GM18519 (cell line): ENCODE results near the gene BCL7A.

Source experiments
- ATAC-seq: cut with Tn5 transposase; IDR thresholded peaks from one replicate; pipeline ENCODE4 v1.9.1; 2021; ENCODE audit warnings: mild to moderate bottlenecking, moderate library complexity; ENCODE audit not compliant: unreplicated experiment, low FRiP score

Gene BCL7A

DNA sequence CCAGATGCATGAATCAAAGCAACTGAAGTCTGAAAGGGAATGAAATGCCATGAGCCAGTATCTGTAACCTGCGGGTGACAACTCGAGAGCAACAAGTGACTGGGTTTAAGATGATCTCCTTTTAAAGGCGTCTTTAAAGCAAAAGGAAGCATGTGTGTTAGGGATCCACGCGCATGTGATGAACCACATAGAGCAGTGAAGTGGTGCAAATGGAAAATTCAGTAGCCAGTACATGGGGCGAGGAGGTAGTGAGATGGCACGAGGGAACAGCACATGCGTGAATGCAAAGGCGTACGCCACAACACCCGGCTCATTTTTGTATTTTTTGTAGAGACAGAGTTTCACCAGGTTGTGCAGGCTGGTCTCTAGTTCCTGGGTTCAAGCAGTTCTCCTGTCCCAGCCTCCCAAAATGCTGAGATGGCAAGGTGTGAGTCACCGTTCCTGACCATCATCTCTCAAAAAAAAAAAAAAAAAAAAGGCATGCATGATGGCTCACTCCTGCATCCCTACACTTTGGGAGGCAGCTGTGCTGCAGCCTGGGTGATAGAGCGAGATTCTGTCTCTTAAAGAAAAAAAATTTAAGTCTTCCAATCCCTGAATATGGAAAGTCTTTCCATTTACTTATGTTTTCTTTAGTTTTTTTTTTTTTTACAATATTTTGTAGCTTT is 24.6 kb upstream of the BCL7A start:
- no peak for ATAC-seq

DNA sequence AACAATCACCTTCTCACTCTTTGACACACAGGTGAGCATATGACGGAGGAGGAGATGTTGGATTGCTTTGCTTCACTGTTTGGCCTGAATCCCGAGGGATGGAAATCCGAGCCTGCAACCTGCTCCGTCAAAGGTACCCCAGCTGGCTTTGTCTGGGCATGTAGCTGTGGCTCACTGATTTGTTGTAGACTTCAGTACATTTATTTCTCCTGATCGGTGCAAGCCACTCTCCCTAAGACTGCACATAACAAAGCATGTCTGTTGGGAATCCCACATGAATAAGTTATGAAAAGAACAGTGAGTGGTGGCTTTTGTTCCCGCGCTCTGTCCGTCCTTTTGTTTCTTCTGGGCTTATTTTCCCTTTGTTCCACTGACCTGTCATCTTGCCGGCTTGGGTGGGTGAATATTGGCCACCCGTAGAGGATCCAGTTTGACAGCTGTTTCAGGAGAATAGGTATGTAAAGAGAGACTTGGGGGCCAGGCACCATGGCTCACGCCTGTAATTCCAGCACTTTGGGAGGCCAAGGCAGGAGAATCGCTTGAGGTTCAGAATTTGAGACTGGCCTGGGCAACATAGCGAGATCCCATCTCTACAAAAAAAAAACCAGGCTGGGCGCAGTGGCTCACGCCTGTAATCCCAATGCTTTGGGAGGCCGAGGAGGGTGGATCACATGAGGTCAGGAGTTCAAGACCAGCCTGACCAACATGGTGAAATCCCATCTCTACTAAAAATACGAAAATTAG is 20.0 kb upstream of the BCL7A start:
- no peak for ATAC-seq

DNA sequence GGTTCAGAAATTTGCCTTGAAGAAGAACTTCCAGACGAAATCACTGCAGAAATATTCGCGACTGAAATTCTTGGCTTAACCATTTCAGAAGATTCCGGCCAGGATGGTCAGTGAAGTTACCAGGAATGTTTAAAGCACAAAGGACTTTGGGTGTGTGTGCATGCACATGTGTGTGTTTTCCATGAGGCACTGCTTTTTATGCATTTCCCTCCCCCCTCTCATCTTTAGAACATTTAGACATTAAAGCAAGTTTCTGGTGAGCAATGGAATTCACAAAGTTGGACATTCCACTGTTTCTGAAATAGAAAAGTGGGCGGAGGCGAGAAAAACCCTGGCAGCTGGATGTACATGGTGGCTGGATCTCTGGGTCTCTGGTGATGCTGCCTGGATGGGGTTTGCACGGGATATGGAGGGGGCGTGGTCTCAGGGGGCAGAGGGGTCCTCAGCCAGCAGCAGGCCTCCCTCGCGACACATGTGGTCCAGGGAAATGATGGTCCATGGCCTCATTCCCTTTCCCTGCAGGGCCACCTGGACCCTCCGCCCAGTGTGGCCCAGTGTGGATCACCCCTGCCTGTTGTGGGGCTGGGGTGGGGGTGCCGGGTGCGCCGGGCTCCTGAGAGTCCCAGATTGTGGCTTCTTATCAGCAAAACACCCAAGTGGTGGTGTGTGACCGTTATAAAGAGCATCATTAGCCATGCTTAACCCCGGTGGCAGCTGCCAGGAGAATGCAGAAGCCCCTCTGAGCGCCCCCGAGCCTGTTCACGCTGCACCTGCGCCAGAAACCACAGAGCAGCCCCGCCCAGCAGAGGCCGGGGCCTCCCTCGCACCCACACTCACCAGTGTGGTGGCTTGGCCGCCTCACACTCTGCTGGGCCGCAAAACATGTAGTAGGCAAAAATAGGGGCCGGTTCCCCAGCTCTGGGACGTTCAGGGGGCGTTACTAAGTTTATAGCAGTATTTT is 17.8 kb upstream of the BCL7A start:
- ATAC-seq = peak; percentile 47

- no peak for ATAC-seq
These were observed 17.0 kb upstream of the BCL7A start for GRCh38 chr12:122004633-122005071.

GRCh38 chr12:122005252-122005776 is 16.4 kb upstream of the BCL7A start:
- ATAC-seq = no peak

DNA sequence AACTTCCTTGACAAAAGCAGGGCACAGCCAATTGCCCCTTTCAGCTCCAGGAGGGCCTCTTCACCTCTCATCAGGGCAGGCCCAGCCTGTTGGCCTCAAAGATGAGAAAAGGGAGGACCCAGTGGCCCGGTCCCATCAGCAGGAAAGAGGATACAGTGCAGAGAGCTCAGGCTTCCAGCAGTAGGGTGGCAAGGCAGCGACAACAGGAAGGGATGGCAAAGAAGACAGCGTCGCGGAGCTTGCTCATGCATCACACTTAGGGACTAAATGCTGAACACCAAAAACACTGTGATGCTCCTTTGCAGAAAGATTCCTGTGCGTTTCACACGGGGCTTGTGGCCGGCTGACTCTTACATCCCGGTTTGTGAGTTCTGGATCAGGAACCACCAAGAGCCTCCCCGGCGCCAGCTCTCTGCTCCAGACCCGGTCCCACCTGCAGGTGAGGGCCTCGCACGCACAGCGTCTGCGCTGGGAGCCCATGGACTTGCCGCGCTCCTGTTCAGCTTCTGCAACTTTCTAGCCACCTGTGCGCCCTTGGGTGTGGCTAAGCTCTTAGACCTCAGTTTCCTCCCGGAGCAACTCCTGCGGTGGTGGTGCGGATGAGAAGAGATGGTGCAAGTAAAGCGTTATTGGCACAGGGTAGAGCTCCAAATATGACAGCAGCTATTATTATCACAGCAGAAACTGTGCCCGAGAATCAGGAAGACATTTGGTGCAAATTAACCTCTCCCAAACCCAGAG is 15.3 kb upstream of the BCL7A start:
- ATAC-seq = no peak

GRCh38 chr12:122009741-122010140 is 11.9 kb upstream of the BCL7A start:
- ATAC-seq = no peak

GRCh38 chr12:122012184-122012583 is 9.5 kb upstream of the BCL7A start:
- no peak for ATAC-seq

DNA sequence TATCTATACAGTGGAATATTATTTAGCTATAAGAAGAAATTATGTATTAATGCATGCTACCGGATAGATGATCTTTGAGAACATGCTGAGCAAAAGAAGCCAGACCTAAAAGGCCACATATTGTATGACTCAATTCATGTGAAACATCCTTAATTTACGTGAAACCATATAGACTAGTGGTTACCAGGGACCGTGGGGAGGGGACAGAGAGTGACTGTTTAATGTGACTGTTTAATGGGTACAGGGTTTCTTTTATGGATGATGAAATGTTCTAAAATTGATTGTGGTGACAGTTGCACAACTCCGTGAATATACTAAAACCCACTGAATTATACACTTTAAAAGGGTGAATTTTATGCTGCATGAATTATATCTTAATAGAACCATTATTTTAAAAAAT is 8.5 kb upstream of the BCL7A start:
- ATAC-seq = no peak

- ATAC-seq = no peak
These were observed 7.7 kb upstream of the BCL7A start for GRCh38 chr12:122013791-122014590.

DNA sequence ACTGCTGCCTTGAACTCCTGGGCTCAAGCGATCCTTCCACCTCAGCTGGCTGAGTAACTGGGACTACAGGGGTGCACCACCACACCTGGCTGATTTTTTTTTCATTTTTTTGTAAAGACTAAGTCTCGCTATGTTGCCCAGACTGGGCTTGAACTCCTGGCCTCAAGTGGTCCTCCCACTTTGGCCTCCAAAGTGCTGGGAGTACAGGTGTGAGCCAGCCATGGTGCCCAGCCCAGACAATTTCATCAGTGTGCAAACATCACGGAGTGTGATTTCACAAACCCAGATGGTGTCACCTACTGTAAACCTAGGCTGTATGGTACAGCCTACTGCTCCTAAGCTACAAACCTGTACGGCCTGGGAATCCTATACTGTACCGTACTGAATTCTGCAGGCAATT is 6.9 kb upstream of the BCL7A start:
- no peak for ATAC-seq

- no peak for ATAC-seq
These were observed 3.2 kb upstream of the BCL7A start for GRCh38 chr12:122018457-122018856.

DNA sequence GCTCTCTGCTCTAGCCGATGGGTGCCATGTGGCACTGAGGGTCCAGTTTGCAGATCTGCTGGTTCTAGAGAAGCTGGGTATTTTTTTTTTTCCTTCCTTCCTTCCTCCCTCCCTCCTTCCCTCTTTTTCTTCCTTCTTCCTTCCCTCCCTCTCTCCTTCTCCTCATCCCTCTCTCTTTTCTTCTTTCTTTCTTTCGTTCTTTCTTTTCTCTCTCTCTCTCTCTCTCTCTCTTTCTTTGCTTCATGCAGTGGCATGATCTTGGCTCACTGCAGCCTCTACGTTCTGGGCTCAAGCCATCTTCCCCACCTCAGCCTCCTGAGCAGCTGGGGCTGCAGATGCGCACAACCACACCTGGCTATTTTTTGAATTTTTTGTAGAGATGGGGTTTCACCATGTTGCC is 2.7 kb upstream of the BCL7A start:
- ATAC-seq = no peak

- ATAC-seq = no peak
These were observed 890 bp upstream of the BCL7A start for GRCh38 chr12:122020795-122021192.

GRCh38 chr12:122021193-122021821 is 377 bp upstream of the BCL7A start:
- no peak for ATAC-seq

DNA sequence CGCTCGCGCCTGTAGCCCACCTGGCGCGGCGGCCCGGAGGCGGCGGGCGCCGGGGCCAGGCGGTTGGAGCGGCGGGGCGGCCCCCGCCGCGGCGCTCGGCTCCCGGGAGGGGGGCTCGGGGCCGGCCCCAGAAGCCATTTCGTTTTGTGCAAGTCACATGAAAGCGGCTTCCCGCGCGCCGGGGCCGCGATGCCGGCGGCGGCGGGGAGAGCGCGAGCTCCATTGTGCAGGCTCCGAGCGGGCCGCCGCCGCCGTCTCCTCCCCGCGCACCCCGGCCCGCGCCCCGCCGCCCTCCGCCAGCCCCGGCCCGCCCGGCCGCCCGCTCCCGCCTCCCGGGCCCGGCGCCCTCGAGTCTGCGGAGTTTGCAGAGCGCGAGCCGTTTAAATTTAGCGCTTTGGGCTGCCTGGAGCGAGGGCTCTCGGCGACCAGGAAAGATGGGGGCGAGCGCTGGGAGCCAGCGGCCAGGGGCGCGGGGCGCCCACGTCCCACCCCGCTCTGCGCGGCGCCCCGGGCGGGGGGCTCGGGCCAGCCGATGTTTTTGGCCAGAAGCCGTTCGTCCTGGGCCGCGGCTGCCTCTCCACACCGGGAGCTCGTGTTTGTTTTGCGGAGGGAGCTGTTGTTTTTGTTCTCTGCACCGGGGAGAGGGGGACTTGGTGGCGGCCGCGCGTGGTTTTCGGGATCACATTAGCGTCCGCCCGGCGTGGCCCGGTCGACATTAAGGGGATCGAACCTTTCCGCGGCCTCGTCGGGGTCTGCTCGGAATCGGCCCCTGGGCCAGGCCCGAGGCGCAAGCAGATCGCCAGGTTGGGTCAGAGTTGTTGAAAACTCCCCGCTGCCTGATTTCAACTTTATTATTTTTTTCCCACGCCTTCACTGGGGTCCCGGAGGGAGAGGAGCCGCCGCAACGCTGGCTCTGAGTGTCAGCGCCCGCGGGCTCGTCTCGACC is 982 bp downstream of the BCL7A start:
- no peak for ATAC-seq

DNA sequence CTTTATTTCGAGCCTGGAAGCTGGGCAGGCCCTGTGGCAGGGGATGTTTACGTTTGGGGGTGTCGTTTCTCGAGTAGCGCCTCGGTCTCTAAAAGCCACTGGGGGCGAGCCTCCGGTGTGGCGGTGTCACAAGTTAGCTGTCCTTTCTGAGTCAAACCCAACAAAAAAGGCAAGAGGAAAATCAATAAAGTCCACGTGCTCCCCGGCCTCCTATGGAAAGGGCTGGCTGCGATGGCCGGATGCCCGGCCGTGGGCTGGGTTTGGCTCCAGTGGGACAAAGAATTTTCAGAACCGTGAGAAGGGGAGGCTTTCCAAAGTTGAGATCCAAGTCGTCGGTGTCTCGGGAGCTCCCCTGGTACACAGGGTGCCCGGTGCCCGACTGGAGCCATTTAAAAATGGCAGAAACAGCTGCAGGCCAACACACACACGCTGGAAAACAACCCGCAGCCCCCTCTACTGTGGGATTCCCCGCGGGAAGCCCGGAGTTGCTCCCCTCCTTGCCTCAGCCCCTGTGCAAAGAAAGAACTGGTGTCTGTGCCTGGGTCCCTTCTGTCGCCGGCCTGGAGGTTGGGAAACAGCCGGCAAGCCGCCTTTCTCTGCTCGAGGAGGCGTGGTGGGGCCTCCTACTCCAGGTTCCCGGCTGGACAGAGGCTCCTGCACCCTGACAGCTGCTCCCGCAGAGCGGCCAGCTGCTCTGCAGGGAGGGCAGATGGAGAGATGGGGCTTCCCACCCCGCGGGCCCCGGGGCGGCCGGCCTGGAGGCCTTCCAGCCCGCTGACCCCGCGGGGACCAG is 1.9 kb downstream of the BCL7A start:
- ATAC-seq = no peak
